H1 (cell line): ENCODE data around the gene PHF8. TPM values are rescaled to one million over a fixed set of nuclear protein-coding genes. Genes with fewer than 3 reads are reported as not detected.

Experiments
- CTCF ChIA-PET: fragments of 300-600 bp; sonication (Branson Sonifier 250); formaldehyde crosslinking; loops from one replicate; lab custom pipeline; 2021; ENCODE audit not compliant: partially characterized antibody; lab: Charles Lee
- POLR2A ChIA-PET: fragments of 300-600 bp; sonication (Branson Sonifier 250); formaldehyde crosslinking; loops from one replicate; lab custom pipeline; 2021; ENCODE audit warnings: inconsistent platforms; ENCODE audit not compliant: partially characterized antibody; lab: Charles Lee
- DNase-seq, 2 experiments: peaks; one replicate each; pipeline versions ENCODE4 v3.0.0 to v3.0.0-alpha.2; 2010 to 2022; ENCODE audit warnings: low spot score in 2 of 2, low read depth in 1 of 2, mixed read lengths in 1 of 2
- FAIRE-seq: peaks from 2 replicates; lab custom pipeline; 2011; peaks lifted over from hg19 to GRCh38; lab: Jason Lieb, UNC
- H2AFZ ChIP-seq: 2 replicates; pipeline ENCODE4 v1.8.1; 2012; ENCODE audit warnings: low read length, inconsistent platforms
- H2AK5ac ChIP-seq: 2 replicates; pipeline ENCODE4 v1.6.1; 2013; ENCODE audit warnings: low read depth, low read length
- H2BK120ac ChIP-seq: replicated peaks from 2 replicates; pipeline ENCODE3; 2013; ENCODE audit warnings: low read depth, low read length, inconsistent platforms
- H2BK12ac ChIP-seq: 2 replicates; pipeline ENCODE4 v1.6.1; 2013; ENCODE audit warnings: low read depth, low read length
- H2BK15ac ChIP-seq: 2 replicates; pipeline ENCODE4 v1.6.1; 2013; ENCODE audit warnings: low read length
- H2BK20ac ChIP-seq: 2 replicates; pipeline ENCODE4 v1.6.1; 2013; ENCODE audit warnings: low read length
- H2BK5ac ChIP-seq: 2 replicates; pipeline ENCODE4 v1.6.1; 2013; ENCODE audit warnings: low read depth, low read length
- H3K14ac ChIP-seq: 2 replicates; pipeline ENCODE4 v1.6.1; 2013; ENCODE audit warnings: inconsistent platforms; ENCODE audit not compliant: insufficient read length
- H3K18ac ChIP-seq: 2 replicates; pipeline ENCODE4 v1.6.1; 2013; ENCODE audit warnings: low read length; ENCODE audit errors: extremely low read depth
- H3K23ac ChIP-seq: 2 replicates; pipeline ENCODE4 v1.6.1; 2013; ENCODE audit warnings: inconsistent platforms; ENCODE audit not compliant: insufficient read length
- H3K23me2 ChIP-seq: 2 replicates; pipeline ENCODE4 v1.6.1; 2013; ENCODE audit warnings: low read depth, low read length
- H3K27ac ChIP-seq: 2 replicates; pipeline ENCODE4 v1.6.1; 2011; ENCODE audit warnings: low read depth, low read length, inconsistent platforms
- H3K27me3 ChIP-seq, 4 experiments: replicated peaks in 1 of 4; 1 replicate in 1 of 4; 2 replicates in 3 of 4; pipeline versions ENCODE4 v1.6.1 to v1.8.1; 2011 to 2013; ENCODE audit warnings: low read length in 3 of 4, mild to moderate bottlenecking in 3 of 4, inconsistent platforms in 2 of 4, mixed read lengths in 2 of 4, moderate library complexity in 1 of 4; ENCODE audit not compliant: control insufficient read depth in 3 of 4, insufficient read depth in 3 of 4; ENCODE audit errors: extremely low read depth in 1 of 4
- H3K36me3 ChIP-seq, 4 experiments: 2 replicates each; pipeline versions ENCODE4 v1.6.1 to v1.8.1; 2011 to 2013; ENCODE audit warnings: mild to moderate bottlenecking in 4 of 4, low read length in 3 of 4, moderate library complexity in 2 of 4, control low read depth in 1 of 4, inconsistent platforms in 1 of 4; ENCODE audit not compliant: insufficient read depth in 4 of 4, control insufficient read depth in 2 of 4
- H3K4ac ChIP-seq: replicated peaks from 2 replicates; pipeline ENCODE3; 2013; ENCODE audit warnings: low read length, low read depth, mixed read lengths, inconsistent platforms; ENCODE audit not compliant: insufficient read length
- H3K4me1 ChIP-seq, 4 experiments: replicated peaks in 1 of 4; 1 replicate in 1 of 4; 2 replicates in 3 of 4; pipeline versions ENCODE4 v1.6.1 to v1.8.1; 2011 to 2013; ENCODE audit warnings: low read length in 3 of 4, inconsistent platforms in 2 of 4, mixed read lengths in 1 of 4; ENCODE audit not compliant: insufficient read depth in 4 of 4, control insufficient read depth in 3 of 4
- H3K4me2 ChIP-seq, 2 experiments: 2 replicates each; pipeline versions ENCODE4 v1.6.1 to v1.8.1; 2011 to 2013; ENCODE audit warnings: low read depth in 2 of 2, low read length in 2 of 2, control low read depth in 1 of 2, inconsistent platforms in 1 of 2, mild to moderate bottlenecking in 1 of 2; ENCODE audit not compliant: insufficient read depth in 1 of 2
- H3K4me3 ChIP-seq, 4 experiments: fragments of 200-600, 300-600 bp in 1 of 4; sonication (generic), shearing (Covaris generic), sonication (Bioruptor Twin) in 1 of 4; 2 replicates each; pipeline versions ENCODE4 v1.5.1 to v1.8.1; 2011 to 2016; ENCODE audit warnings: low read length in 4 of 4, low read depth in 3 of 4, control low read depth in 2 of 4, inconsistent platforms in 2 of 4, mild to moderate bottlenecking in 2 of 4, mixed read lengths in 1 of 4, moderate library complexity in 1 of 4; ENCODE audit not compliant: insufficient read depth in 2 of 4; ENCODE audit errors: extremely low read depth in 1 of 4
- H3K56ac ChIP-seq: replicated peaks from 2 replicates; pipeline ENCODE3; 2013; ENCODE audit warnings: low read depth, mild to moderate bottlenecking, mixed read lengths, low read length, inconsistent platforms; ENCODE audit not compliant: insufficient read length
- H3K79me1 ChIP-seq: 2 replicates; pipeline ENCODE4 v1.6.1; 2013; ENCODE audit warnings: low read depth, low read length, control low read depth
- H3K79me2 ChIP-seq, 2 experiments: 2 replicates each; pipeline versions ENCODE4 v1.6.1 to v1.8.1; 2012 to 2013; ENCODE audit warnings: low read length in 2 of 2, mild to moderate bottlenecking in 2 of 2, inconsistent platforms in 1 of 2; ENCODE audit not compliant: insufficient read depth in 2 of 2, control insufficient read depth in 1 of 2
- H3K9ac ChIP-seq, 4 experiments: replicated peaks in 1 of 4; 1 replicate in 1 of 4; 2 replicates in 3 of 4; pipeline versions ENCODE4 v1.6.1 to v1.8.1; 2011 to 2013; ENCODE audit warnings: low read depth in 3 of 4, low read length in 3 of 4, control low read depth in 2 of 4, mild to moderate bottlenecking in 2 of 4, moderate library complexity in 2 of 4, inconsistent platforms in 1 of 4; ENCODE audit errors: extremely low read depth in 1 of 4
- H3K9me3 ChIP-seq, 2 experiments: 2 replicates each; pipeline versions ENCODE4 v1.6.1 to v1.8.1; 2012 to 2013; ENCODE audit warnings: mild to moderate bottlenecking in 2 of 2, moderate library complexity in 2 of 2, control low read depth in 1 of 2, inconsistent platforms in 1 of 2, low read depth in 1 of 2, low read length in 1 of 2, mixed read lengths in 1 of 2; ENCODE audit not compliant: insufficient read depth in 2 of 2
- H4K20me1 ChIP-seq, 2 experiments: replicated peaks in 1 of 2; 2 replicates each; pipeline versions ENCODE3 to v1.8.1; 2011 to 2013; ENCODE audit warnings: inconsistent platforms in 2 of 2, low read length in 2 of 2, mild to moderate bottlenecking in 1 of 2; ENCODE audit not compliant: insufficient read depth in 2 of 2, control insufficient read depth in 1 of 2
- H4K5ac ChIP-seq: 2 replicates; pipeline ENCODE4 v1.6.1; 2013; ENCODE audit warnings: low read length, low read depth, mixed read lengths, inconsistent platforms; ENCODE audit not compliant: insufficient read length
- H4K8ac ChIP-seq: 2 replicates; pipeline ENCODE4 v1.8.0; 2013; ENCODE audit warnings: mild to moderate bottlenecking, moderate library complexity, low read length, inconsistent platforms; ENCODE audit not compliant: insufficient read depth; ENCODE audit errors: extremely low read depth
- H4K91ac ChIP-seq: replicated peaks from 2 replicates; pipeline ENCODE3; 2013; ENCODE audit warnings: low read length, mixed read lengths, inconsistent platforms; ENCODE audit not compliant: insufficient read length
- CTCF ChIP-seq, 3 experiments: IDR thresholded peaks; 1 replicate in 2 of 3; 2 replicates in 1 of 3; pipeline versions ENCODE4 v1.5.1 to v1.6.1; 2011; ENCODE audit warnings: low read length in 3 of 3, mild to moderate bottlenecking in 3 of 3, inconsistent platforms in 2 of 3, low read depth in 1 of 3, moderate library complexity in 1 of 3; ENCODE audit not compliant: insufficient read depth in 1 of 3; ENCODE audit errors: control extremely low read depth in 1 of 3
- E2F6 ChIP-seq: IDR thresholded peaks from 2 replicates; pipeline ENCODE4 v1.6.1; 2012; ENCODE audit warnings: inconsistent platforms
- EP300 ChIP-seq, 2 experiments: IDR thresholded peaks; 1 replicate in 1 of 2; 2 replicates in 1 of 2; pipeline ENCODE4 v1.6.1; 2011 to 2012; ENCODE audit warnings: low read depth in 2 of 2, low read length in 2 of 2, mild to moderate bottlenecking in 2 of 2, borderline replicate concordance in 1 of 2, inconsistent platforms in 1 of 2, moderate library complexity in 1 of 2
- GTF2F1 ChIP-seq: IDR thresholded peaks from 2 replicates; pipeline ENCODE4 v1.6.1; 2012; ENCODE audit warnings: low read depth, low read length, improper control_type of control experiment, borderline replicate concordance
- HDAC2 ChIP-seq, 2 experiments: fragments of 300-600 bp in 1 of 2; sonication (generic) in 1 of 2; IDR thresholded peaks; 2 replicates each; pipeline ENCODE4 v1.6.1; 2011 to 2012; ENCODE audit warnings: low read depth in 2 of 2, low read length in 2 of 2, mild to moderate bottlenecking in 2 of 2, moderate library complexity in 2 of 2, borderline replicate concordance in 1 of 2, inconsistent platforms in 1 of 2
- NRF1 ChIP-seq: IDR thresholded peaks from 2 replicates; pipeline ENCODE4 v1.6.1; 2011; ENCODE audit warnings: mild to moderate bottlenecking, low read depth, low read length, improper control_type of control experiment
- POLR2AphosphoS5 ChIP-seq: IDR thresholded peaks from 2 replicates; pipeline ENCODE4 v1.6.1; 2011; ENCODE audit warnings: low read depth, low read length
- RBBP5 ChIP-seq: IDR thresholded peaks from 2 replicates; pipeline ENCODE4 v1.7.1; 2012; ENCODE audit warnings: low read depth, mild to moderate bottlenecking, inconsistent platforms, low read length, moderate library complexity, borderline replicate concordance
- SIRT6 ChIP-seq: IDR thresholded peaks from one replicate; pipeline ENCODE4 v1.7.1; 2012; ENCODE audit warnings: low read length, inconsistent platforms
- SP4 ChIP-seq: IDR thresholded peaks from 2 replicates; pipeline ENCODE4 v1.6.1; 2012; ENCODE audit warnings: low read length, inconsistent platforms
- YY1 ChIP-seq: IDR thresholded peaks from 2 replicates; pipeline ENCODE4 v1.6.1; 2011; ENCODE audit warnings: low read depth, mild to moderate bottlenecking, low read length
- WGBS, 2 experiments: shearing (Covaris generic) in 1 of 2; methylation state at CpG; one replicate each; pipeline versions ENCODE4 v1.1.6 to v1.1.7; 2013 to 2015; ENCODE audit warnings: low lambda C conversion rate in 2 of 2, mixed read lengths in 2 of 2, inconsistent platforms in 1 of 2, low coverage in 1 of 2, missing lambda C conversion rate in 1 of 2; ENCODE audit not compliant: insufficient replicate concordance in 2 of 2, insufficient coverage in 1 of 2, insufficient read length in 1 of 2; ENCODE audit errors: extremely low coverage in 1 of 2, missing lambda C conversion rate in 1 of 2; 5-methylcytosine and 5-hydroxymethylcytosine counted together
- polyA plus RNA-seq, 7 experiments: library from polyadenylated mRNA; depleted of rRNA in 3 of 7; stranded (reverse) in 5 of 7; unstranded in 2 of 7; fragments of >200 nt in 5 of 7; fragments of 200-250 nt in 2 of 7; gene quantifications; 1 replicate in 5 of 7; 2 replicates in 1 of 7; 4 replicates in 1 of 7; pipeline versions ENCODE4 v1.2.1 to v1.2.3, GENCODE V29; 2011 to 2013; ENCODE audit warnings: missing spikeins in 2 of 7, mixed read lengths in 2 of 7
- total RNA-seq: library from RNA; stranded (reverse); fragmentation: NEBNext Ultra II Directional; extraction: Animal tissue kit (Norgen Biotek cat#: 25700); gene quantifications from 2 replicates; pipeline ENCODE4 v1.2.1, GENCODE V29; 2021

Gene PHF8
- total and polyA plus RNA-seq, 2 of the 8 experiments (the other 6 are each of a cell fraction or from before 2014, with no cell fraction given), result 14.6 to 27.6 TPM

GRCh38 chrX:53997724-53998123 is 46.5 kb downstream of the PHF8 start:
- no peak overlapping the region for H3K18ac ChIP-seq
- H3K23ac ChIP-seq, result no peak overlapping the region
- no peaks in the 10 kb centered on the region for H3K23me2 ChIP-seq
- no peak overlapping the region for H2BK5ac ChIP-seq
- 100% methylated on average over 1 of the region's 2 CpGs; no CpG with 5 or more reads in 1 of the 2 experiments for WGBS, 2 experiments
- no peaks in the 10 kb centered on the region for H3K79me2 ChIP-seq
- H3K4me2 ChIP-seq, result no peak overlapping the region
- no peak for DNase-seq
- no peak overlapping the region for H4K5ac ChIP-seq
- no peak for FAIRE-seq
- H4K8ac ChIP-seq, result no peak overlapping the region
- H3K36me3 ChIP-seq, result peaks cover 4 to 15% (median 12%) of the 10 kb centered on the region in 4 experiments; a peak in 7 of 8 replicates
- no peak overlapping the region for H2AFZ ChIP-seq
- no peak overlapping the region for H4K91ac ChIP-seq
- H3K79me1 ChIP-seq, result no peaks in the 10 kb centered on the region
- no peaks in the 10 kb centered on the region for H3K4me1 ChIP-seq
- no peak overlapping the region for H2BK15ac ChIP-seq
- no peak overlapping the region for H3K56ac ChIP-seq
- H3K9ac ChIP-seq, result no peak overlapping the region
- CTCF ChIA-PET, result no interaction called here
- POLR2A ChIA-PET, result no interaction called here
- H3K14ac ChIP-seq, result no peak overlapping the region
- H3K27ac ChIP-seq, result no peak overlapping the region
- H3K4ac ChIP-seq, result no peak overlapping the region
- H2BK120ac ChIP-seq, result no peak overlapping the region
- no peaks in the 10 kb centered on the region for H3K9me3 ChIP-seq
- no peaks in the 10 kb centered on the region for H4K20me1 ChIP-seq
- no peaks in the 10 kb centered on the region for H3K27me3 ChIP-seq
- no peak overlapping the region for H2BK20ac ChIP-seq
- H2BK12ac ChIP-seq, result no peak overlapping the region
- H2AK5ac ChIP-seq, result no peak overlapping the region
- no peak overlapping the region for H3K4me3 ChIP-seq
- TF ChIP-seq EP300 (IDR thresholded peaks at IDR 0.05; ENCODE audit: borderline replicate concordance in 1 of 2, low read depth in 2 of 2, low read length in 2 of 2) (no peak), E2F6 (no peak), YY1 (no peak), HDAC2 (IDR thresholded peaks at IDR 0.05; ENCODE audit: borderline replicate concordance in 1 of 2, low read depth in 2 of 2, low read length in 2 of 2) (no peak), CTCF (IDR thresholded peaks at IDR 0.05; ENCODE audit: control extremely low read depth in 1 of 3, insufficient read depth in 1 of 3, low read depth in 1 of 3, low read length in 3 of 3) (no peak), GTF2F1 (no peak), NRF1 (no peak), SIRT6 (no peak), POLR2AphosphoS5 (no peak), RBBP5 (no peak), SP4 (no peak)
